GM21360 (cell line): Measurements from ENCODE around the gene CDC123.
A peak's percentile ranks its signal among the peaks of the same experiment; 100 is the strongest.
"Not testable (repeated sequence)": the region's sequence is repeated elsewhere in the genome, so short reads cannot be mapped to it uniquely, and the experiment has no call there.

Experiments
- ATAC-seq: cut with Tn5 transposase; IDR thresholded peaks from one replicate; pipeline ENCODE4 v1.9.1; 2021; ENCODE audit warnings: mild to moderate bottlenecking, moderate library complexity; ENCODE audit not compliant: unreplicated experiment

The CDC123 gene

GRCh38 chr10:12195603-12196506, at the start of gene CDC123, which contains the start of gene NUDT5:
Gene CDC123 (plus strand): TSS chr10:12196188. CDS start chr10:12196246, 58 bp downstream.
Gene NUDT5 (minus strand): TSS chr10:12195891. CDS start chr10:12186291, 9,600 bp downstream.
- ATAC-seq, result peak; percentile 85

GRCh38 chr10:12150163-12150562, 45.8 kb upstream of the CDC123 start:
- ATAC-seq, result no peak

DNA sequence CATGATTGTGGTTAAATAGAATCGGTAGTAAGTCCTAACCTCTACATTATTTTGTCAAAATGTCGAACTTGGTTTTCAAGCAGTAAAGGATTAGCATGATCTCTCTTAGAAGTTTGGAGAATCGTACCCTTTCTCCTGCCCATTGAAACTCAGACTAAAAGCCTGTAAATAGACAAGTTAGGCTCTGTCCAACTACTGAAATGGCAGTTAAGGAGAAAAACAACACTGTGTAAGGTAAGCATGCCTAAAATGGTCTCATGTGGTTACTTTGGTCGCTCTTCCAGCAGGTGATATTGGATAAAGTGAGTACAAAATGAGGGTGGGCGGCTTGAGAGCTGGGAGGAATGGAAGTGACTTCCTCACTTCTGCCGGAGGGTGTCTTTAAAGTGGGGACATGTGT, 41.5 kb upstream of the CDC123 start:
- ATAC-seq, result no peak

DNA sequence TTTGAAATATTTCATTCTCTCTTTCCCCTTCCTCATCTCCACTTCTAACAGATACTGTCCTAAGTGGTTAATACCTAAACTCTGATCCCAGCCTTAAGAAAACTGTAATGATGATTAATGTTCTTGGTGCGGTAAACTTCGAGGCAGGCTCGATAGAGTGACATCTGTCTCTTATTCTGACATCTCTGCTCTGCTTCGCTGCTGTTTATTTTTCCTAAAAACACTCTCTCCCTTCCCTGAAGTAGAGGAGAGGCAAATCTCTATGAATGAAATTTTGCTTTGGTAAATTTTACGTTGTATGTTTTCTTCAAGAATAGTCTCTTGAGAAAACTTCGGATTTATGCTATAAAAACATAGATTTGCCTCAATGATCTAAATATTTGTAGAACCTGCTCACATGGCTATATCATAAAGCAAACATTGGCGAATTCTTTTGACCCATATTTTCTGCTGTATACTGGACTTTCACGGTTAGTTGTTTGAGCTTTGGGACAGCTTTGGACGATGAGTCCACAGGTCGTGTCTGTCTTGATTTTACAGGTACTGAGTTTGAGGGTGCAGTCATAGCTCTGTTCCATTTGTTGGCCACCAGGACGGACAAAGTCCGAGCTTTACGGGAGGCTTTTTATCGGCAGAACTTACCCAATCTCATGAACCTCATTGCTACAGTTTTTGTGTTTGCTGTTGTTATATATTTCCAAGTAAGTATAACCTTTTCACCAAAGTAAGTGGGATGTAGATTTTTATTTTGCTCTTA, 39.4 kb upstream of the CDC123 start:
- no peak for ATAC-seq

DNA sequence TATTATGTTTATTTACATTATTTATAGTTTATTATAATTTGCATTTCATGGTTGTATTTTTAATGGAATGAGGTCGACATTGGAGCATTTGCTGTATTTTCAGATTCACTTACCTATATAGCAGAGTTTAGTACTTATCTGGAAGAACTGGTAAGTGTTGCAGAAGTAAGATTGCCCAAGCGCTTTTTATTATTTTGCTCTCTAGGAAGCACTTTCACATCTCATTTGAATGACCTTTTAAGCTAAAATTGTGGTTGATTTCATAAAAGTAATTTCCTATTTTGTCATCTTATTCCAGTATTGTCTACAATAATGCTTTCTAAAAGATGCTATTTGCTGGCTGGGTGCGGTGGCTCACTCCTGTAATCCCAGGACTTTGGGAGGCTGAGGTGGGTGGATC, 37.9 kb upstream of the CDC123 start:
- no peak for ATAC-seq

DNA sequence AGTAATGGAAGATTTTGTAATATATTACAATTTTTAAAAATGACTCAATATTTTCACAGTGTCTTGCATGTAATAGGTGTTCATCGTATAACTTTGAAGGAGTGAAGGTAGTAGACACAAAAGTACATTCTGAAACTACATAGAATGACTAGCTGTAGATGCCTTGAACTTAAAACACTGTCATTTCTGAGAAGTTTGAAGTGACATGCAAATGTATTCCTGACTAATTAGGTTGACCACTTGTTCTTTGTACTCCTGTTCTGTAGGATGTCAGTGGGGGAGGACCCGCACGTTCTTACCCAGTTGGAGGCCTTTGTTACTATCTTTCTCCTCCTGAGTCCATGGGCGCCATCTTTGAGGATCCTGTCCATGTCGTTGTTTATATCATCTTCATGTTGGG, 35.3 kb upstream of the CDC123 start:
- no peak for ATAC-seq

DNA sequence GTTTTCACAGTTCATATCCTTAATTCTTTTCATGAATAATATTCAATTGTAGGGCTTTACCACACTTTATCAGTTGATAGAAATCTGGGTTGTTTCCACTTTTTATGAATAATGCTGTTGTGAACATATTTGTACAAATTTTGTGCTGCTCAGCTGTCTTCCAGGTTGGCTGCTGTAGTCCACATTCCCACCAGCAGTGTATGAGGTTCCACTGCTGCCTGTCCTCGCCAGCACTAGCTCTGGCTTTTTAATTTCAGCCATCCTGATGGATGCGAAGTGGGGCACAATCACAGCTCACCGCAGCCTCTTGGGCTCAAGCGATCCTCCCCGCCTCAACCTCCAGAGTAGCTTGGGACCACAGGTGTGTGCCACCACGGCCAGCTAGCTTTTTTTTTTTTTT, 33.1 kb upstream of the CDC123 start:
- no peak for ATAC-seq

- ATAC-seq, result no peak
Measured at GRCh38 chr10:12164085-12164484, 31.9 kb upstream of the CDC123 start.

GRCh38 chr10:12165036-12165435, 31.0 kb upstream of the CDC123 start:
- no peak for ATAC-seq

DNA sequence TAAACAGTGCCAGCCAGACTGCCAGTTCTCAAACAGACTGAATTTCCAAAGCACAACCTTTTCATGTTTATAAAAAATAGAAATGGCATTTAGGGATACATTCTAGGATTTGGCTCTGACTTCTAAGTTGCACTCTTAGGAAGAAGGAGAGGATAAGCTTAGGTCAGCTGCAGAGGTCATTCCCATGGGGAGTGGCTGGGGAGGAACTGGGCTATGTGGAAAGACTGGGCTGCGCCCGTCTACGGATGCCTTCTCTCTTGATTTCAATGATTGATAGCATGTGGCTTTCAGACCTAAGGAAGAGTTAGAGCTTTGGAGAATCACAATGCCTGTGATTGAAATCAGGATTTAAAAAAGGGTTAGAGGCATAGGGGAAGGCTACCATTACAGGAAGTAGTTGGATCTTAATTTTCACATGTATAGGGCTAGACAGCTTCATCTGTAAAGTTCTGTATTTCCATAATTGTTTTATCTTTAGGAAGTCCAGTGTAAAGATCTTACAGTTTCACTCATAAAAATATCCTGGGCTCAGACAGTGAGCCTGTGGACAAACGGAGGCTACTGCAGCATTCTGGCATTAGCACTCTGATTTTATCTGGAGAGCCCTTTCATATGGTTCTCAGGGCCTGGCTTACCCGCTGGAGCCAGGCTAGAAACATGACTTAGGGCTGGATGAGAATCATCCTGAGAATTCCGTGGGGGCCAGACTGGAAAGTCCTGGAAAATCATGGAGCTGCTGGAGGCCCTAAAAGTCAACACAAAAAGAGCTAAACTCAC, 29.8 kb upstream of the CDC123 start:
- no peak for ATAC-seq

- ATAC-seq, result not testable (repeated sequence)
Measured at GRCh38 chr10:12171512-12171911, 24.5 kb upstream of the CDC123 start.

DNA sequence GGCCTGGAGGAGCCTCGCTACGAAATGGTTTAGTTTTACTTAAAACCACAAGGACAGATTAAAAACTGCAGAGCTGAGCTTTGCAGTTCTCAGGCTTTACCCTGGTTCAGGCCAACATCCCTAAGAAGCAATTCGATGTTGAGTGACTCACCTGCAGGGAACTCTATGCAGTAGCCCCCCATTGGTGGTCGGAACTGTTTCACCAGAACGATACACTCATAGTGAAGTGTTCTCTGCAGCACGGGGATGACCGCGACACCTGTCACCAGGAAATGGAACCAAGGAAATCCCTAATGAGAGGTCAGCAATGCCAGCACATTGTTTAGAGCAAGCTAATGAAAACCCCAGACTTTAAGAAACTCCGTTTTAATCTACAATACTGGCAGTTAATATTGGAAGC, 18.3 kb upstream of the CDC123 start:
- ATAC-seq, result no peak

- ATAC-seq, result no peak
Measured at GRCh38 chr10:12179606-12180170, 16.3 kb upstream of the CDC123 start.

GRCh38 chr10:12180221-12180974, 15.6 kb upstream of the CDC123 start:
- no peak for ATAC-seq

DNA sequence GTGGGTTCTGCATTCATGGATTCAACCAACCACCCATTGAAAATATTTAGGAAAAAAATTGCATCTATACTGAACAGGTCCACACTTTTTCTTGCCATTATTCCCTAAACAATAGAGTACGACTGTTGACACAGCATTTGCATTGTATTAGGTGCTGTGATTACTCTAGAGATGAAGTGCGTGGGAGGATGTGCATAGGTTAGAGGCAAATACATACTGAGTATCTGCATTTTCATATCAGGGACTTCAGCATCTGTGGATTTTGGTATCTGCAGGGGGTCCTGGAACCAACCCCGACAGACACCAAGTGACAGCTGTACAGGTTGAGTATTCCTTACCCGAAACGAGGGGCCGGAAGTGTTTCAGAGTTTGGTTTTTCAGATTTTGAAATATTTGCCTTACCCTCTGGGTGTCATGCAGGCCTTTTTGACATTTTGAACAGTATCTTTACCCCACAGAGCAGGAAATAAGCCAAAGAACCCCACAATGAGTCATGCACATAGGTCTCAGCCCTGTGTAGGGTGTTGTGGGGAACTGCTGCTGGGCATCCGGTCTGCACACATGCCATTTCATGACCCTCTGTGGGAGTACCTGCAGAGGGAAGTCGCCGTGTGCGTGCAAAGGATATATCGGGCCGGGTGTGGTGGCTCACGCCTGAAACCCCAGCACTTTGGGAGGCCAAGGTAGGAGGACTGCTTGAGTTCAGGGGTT, 14.8 kb upstream of the CDC123 start:
- no peak for ATAC-seq

- ATAC-seq, result no peak
Measured at GRCh38 chr10:12184165-12184564, 11.8 kb upstream of the CDC123 start.

GRCh38 chr10:12186323-12186722, 9.7 kb upstream of the CDC123 start:
- ATAC-seq, result no peak

- ATAC-seq, result no peak
Measured at GRCh38 chr10:12187321-12187905, 8.6 kb upstream of the CDC123 start.

- ATAC-seq, result no peak
Measured at GRCh38 chr10:12188656-12189055, 7.3 kb upstream of the CDC123 start.
